ENCODE data around the gene ZNF385C.
A peak's percentile ranks its signal among the peaks of the same experiment; 100 is the strongest.
"Not testable (repeated sequence)": the region's sequence is repeated elsewhere in the genome, so short reads cannot be mapped to it uniquely, and the experiment has no call there.

The ZNF385C gene

GRCh38 chr17:42097691-42098631 is at the start of gene ZNF385C:
Gene ZNF385C (minus strand): TSS chr17:42098473. CDS start chr17:42063056, 35,417 bp downstream.
- peak in 1 of 2 donors; percentile 50 for DNase-seq (ENCODE audit: low read depth in 1 of 2, low spot score in 1 of 2)

- DNase-seq (ENCODE audit: low read depth in 1 of 2, low spot score in 1 of 2), result no peak
Observed at GRCh38 chr17:42146911-42147607, 48.8 kb upstream of the ZNF385C start.

GRCh38 chr17:42143138-42143537 is 44.9 kb upstream of the ZNF385C start:
- not testable (repeated sequence) for DNase-seq (ENCODE audit: low read depth in 1 of 2, low spot score in 1 of 2)

GRCh38 chr17:42142371-42142896 is 44.2 kb upstream of the ZNF385C start:
- no peak for DNase-seq (ENCODE audit: low read depth in 1 of 2, low spot score in 1 of 2)

GRCh38 chr17:42141382-42141781 is 43.1 kb upstream of the ZNF385C start:
- no peak for DNase-seq (ENCODE audit: low read depth in 1 of 2, low spot score in 1 of 2)

GRCh38 chr17:42140690-42141089 is 42.4 kb upstream of the ZNF385C start:
- not testable (repeated sequence) for DNase-seq (ENCODE audit: low read depth in 1 of 2, low spot score in 1 of 2)

- no peak for DNase-seq (ENCODE audit: low read depth in 1 of 2, low spot score in 1 of 2)
Observed at GRCh38 chr17:42138749-42139492, 40.6 kb upstream of the ZNF385C start.

GRCh38 chr17:42136654-42137051 is 38.4 kb upstream of the ZNF385C start:
- no peak for DNase-seq (ENCODE audit: low read depth in 1 of 2, low spot score in 1 of 2)

GRCh38 chr17:42135664-42136653 is 37.7 kb upstream of the ZNF385C start:
- DNase-seq (ENCODE audit: low read depth in 1 of 2, low spot score in 1 of 2), result no peak

- DNase-seq (ENCODE audit: low read depth in 1 of 2, low spot score in 1 of 2), result no peak
Observed at GRCh38 chr17:42135151-42135550, 36.9 kb upstream of the ZNF385C start.

GRCh38 chr17:42133461-42134041 is 35.3 kb upstream of the ZNF385C start:
- DNase-seq (ENCODE audit: low read depth in 1 of 2, low spot score in 1 of 2), result no peak

- DNase-seq (ENCODE audit: low read depth in 1 of 2, low spot score in 1 of 2), result no peak
Observed at GRCh38 chr17:42132941-42133340, 34.7 kb upstream of the ZNF385C start.

- no peak for DNase-seq (ENCODE audit: low read depth in 1 of 2, low spot score in 1 of 2)
Observed at GRCh38 chr17:42131981-42132432, 33.7 kb upstream of the ZNF385C start.

- DNase-seq (ENCODE audit: low read depth in 1 of 2, low spot score in 1 of 2), result no peak
Observed at GRCh38 chr17:42131232-42131631, 33.0 kb upstream of the ZNF385C start.

GRCh38 chr17:42130310-42130936 is 32.1 kb upstream of the ZNF385C start:
- no peak for DNase-seq (ENCODE audit: low read depth in 1 of 2, low spot score in 1 of 2)

- no peak for DNase-seq (ENCODE audit: low read depth in 1 of 2, low spot score in 1 of 2)
Observed at GRCh38 chr17:42129109-42129837, 31.0 kb upstream of the ZNF385C start.

GRCh38 chr17:42127414-42127813 is 29.1 kb upstream of the ZNF385C start:
- no peak for DNase-seq (ENCODE audit: low read depth in 1 of 2, low spot score in 1 of 2)

GRCh38 chr17:42126836-42127235 is 28.6 kb upstream of the ZNF385C start:
- no peak for DNase-seq (ENCODE audit: low read depth in 1 of 2, low spot score in 1 of 2)
